Limb (tissue), 2 donors: ENCODE measurements around the gene JOSD2.
"Not testable (repeated sequence)": the region's sequence is repeated elsewhere in the genome, so short reads cannot be mapped to it uniquely, and the experiment has no call there.

Experiments used
- DNase-seq, 2 donors: peaks; one replicate each; pipeline ENCODE4 v3.0.0-alpha.2; 2016; ENCODE audit errors: extremely low spot score in 2 of 2

The JOSD2 gene

GRCh38 chr19:50547385-50548190, 36.6 kb upstream of the JOSD2 start:
- peak in 1 of 2 donors; percentile 28 for DNase-seq

- no peak for DNase-seq
These were observed 35.7 kb upstream of the JOSD2 start for GRCh38 chr19:50546527-50547221.

- DNase-seq: no peak
These were observed 32.0 kb upstream of the JOSD2 start for GRCh38 chr19:50542943-50543342.

GRCh38 chr19:50537769-50538230, 26.8 kb upstream of the JOSD2 start:
- peak; percentile 54 to 85 for DNase-seq

- no peak for DNase-seq
These were observed 26.3 kb upstream of the JOSD2 start for GRCh38 chr19:50537306-50537685.

- DNase-seq: no peak
These were observed 25.8 kb upstream of the JOSD2 start for GRCh38 chr19:50536662-50537305.

GRCh38 chr19:50535672-50536187, 24.7 kb upstream of the JOSD2 start:
- DNase-seq: no peak

GRCh38 chr19:50534478-50534877, 23.5 kb upstream of the JOSD2 start:
- DNase-seq: no peak

GRCh38 chr19:50532952-50533351, 22.0 kb upstream of the JOSD2 start:
- no peak for DNase-seq

- DNase-seq: no peak
These were observed 20.2 kb upstream of the JOSD2 start for GRCh38 chr19:50531171-50531612.

- DNase-seq: not testable (repeated sequence)
These were observed 17.1 kb upstream of the JOSD2 start for GRCh38 chr19:50528052-50528451.

GRCh38 chr19:50522881-50523280, 11.9 kb upstream of the JOSD2 start:
- DNase-seq: no peak

GRCh38 chr19:50520822-50521465, 10.0 kb upstream of the JOSD2 start:
- DNase-seq: no peak

- DNase-seq: no peak
These were observed 8.1 kb upstream of the JOSD2 start for GRCh38 chr19:50519006-50519575.

GRCh38 chr19:50518091-50519005, 7.4 kb upstream of the JOSD2 start:
- DNase-seq: no peak

GRCh38 chr19:50517704-50518075, 6.7 kb upstream of the JOSD2 start:
- no peak for DNase-seq

GRCh38 chr19:50516964-50517703, 6.1 kb upstream of the JOSD2 start:
- DNase-seq: no peak

- DNase-seq: no peak
These were observed 5.5 kb upstream of the JOSD2 start for GRCh38 chr19:50516456-50516855.

- DNase-seq: no peak
These were observed 4.2 kb upstream of the JOSD2 start for GRCh38 chr19:50515168-50515561.
